Dedifferentiated amniotic fluid mesenchymal stem cell (primary cell): Measurements from ENCODE around the gene MTFR2.
"Not testable (repeated sequence)": the region's sequence is repeated elsewhere in the genome, so short reads cannot be mapped to it uniquely, and the experiment has no call there.

Experiments
- DNase-seq: peaks from one replicate; pipeline ENCODE4 v3.0.0-alpha.2; 2016; ENCODE audit errors: extremely low spot score

The MTFR2 gene

DNA sequence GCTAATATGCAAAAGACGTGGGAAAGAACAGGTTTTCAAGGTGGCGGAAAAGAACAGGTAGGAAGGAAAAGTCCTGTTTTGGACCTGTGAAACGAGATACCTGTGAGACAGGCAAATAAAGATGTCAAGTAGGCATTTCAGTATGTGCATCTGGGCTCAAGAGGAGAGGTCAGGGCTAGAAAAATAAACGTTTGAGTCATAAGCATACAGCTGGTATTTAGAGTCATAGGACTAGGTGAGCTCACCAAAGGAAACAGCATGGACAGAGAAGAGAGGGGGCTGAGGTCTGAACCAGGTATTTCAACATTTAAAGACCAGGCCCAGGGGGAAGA lies 14.9 kb downstream of the MTFR2 start:
- DNase-seq, result no peak

DNA sequence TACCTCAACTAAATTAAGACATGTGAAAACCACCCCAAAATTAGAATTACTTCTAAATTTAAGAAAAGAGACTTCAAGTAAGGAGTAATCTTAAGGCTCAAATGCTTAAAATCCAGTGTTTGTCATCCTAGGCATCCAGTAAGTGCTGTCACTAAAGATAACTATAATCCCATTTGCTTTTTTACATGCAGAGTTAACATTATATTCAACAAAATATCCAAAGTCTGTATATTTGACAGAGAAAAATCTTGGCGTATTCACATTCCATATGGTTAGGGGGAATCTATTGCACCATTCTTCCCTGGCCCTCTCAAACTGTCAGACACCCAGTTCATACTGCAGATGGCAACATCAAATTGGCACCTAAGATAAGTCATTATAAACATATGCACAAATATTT lies 17.4 kb downstream of the MTFR2 start:
- DNase-seq, result no peak

DNA sequence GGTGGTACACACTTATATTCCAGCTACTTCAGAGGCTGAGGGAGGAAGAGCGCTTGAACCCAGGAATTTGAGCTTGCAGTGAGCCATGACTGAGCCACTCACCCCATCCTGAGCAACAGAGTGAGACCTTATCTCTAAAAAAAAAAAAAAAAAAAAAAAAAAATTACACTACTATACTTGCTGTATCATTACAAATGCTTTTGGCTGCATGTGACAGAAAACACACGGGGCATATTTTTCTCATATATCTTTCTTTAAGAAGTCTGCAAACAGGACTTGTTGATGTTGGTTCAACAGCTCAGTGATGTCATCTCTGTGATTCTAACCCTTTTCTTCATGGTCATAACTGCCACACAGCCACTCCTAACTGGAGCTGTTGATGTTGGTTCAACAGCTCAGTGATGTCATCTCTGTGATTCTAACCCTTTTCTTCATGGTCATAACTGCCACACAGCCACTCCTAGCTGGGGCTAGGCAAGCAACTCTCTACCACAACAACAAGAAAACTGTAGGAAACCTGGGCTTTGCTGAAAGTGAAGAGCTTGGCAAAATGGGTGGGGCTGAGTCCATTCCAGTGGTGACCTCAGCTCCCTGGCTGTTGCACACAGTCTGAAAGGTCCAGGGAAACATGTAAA lies 19.8 kb downstream of the MTFR2 start:
- no peak for DNase-seq

DNA sequence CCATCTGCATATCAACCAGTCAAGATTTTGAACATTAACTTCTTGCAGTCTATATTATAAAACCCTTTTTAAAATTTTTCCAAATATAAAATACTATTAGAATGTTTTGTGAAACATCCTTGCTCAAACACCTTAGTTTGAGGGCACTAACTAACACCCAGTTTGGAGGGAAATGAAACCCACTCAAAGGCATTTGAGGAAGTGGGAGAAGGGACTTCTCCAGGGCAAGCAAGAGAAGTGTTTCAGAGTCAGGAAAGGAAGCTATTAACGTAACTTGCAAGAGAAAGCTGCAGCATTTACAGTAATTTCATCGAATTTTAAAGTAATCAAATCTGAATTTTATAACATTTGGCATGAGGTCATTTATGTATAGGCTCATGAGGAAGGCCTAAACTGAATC lies 21.3 kb downstream of the MTFR2 start:
- no peak for DNase-seq

DNA sequence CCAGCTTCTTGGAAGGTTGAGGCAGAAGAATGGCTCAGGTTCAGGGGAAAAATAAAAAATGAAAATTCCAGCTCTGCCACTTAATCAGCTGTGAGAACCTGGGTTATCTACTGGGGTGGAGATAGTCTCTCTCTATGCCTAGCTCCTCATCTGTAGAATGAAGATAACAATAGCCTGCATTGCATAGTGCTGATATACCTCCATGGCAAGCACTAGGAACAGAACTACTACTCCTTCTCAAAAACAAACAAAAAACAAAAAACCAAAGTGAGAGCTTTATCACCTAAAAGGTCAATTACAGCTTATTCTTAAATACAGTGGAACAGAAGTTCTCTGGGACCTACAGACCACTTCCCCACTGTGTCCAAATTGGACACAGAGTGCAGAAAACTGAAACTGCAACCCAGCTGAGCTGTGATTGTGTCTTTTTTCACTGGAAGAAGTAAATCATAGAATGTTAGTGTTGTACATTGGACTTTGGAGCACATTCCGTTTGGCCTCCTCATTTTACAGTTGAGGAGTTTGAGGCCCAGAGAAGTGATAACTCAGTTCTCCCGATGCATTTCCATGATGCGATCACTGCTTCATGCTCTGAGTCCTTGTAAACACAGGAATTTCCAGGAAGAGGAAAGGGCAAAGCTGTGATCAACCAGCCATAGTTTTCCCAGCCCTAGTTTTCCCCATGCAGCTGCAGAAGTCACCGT lies 23.3 kb downstream of the MTFR2 start:
- no peak for DNase-seq

DNA sequence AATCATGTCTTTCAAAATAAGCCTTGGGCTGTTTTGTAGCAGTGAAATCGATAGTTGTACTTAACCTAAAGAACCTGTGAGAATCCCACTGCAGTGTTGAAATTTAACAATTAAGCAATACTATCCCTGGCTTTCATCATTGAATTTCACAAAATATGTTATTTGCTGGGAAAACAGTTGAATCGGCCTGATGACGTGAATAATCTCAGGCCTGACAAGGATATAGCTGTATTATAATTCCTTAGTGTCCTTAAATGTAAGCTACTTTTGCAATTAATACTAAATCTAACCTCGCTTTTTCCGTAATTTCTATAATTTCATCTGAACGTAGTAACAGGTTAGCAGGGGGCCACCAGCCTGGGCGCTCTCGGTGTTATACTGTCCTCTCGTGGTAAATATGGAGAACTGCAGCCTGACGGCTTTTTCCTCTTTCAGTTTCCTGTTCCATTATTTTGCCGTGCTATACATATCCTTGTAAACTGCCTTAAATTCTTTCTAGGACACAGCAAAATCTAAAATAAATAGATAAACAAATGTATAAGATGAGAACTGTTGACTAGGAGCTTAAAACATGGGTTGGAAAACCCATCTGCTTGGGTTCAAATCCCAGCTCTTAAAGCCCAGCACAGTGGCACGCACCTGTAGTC lies 24.0 kb downstream of the MTFR2 start:
- peak; percentile 47 for DNase-seq

DNA sequence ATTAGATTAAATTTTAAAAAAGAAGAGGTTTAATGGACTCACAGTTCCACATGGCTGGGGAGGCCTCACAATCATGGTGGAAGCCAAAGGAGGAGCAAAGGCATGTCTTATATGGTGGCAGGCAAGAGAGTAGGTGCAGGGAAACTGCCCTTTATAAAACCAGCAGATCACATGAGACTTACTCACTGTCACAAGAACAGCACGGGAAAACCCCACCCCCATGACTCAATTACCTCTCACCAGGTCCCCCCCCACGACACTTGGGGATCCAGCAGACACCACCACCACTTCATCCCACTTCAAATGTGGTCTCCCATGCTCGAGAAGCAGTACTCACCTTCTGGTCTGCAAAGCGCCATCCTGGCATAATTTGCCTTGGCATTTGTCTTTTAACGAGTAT lies 24.6 kb downstream of the MTFR2 start:
- DNase-seq, result no peak

DNA sequence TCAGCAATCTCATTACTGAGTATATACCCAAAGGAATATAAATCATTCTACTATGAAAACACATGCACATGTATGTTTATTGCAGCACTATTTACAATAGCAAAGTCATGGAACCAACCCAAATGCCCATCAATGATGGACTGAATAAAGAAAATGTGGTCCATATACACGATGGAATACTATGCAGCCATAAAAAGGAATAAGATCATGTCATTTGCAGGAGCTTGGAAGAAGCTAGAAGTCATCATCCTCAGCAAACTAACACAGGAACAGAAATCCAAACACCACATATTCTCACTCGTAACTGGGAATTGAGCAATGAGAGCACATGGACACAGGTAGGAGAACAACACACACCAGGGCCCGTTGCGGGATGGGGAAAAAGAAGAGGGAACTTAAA lies 25.1 kb downstream of the MTFR2 start:
- DNase-seq, result not testable (repeated sequence)

DNA sequence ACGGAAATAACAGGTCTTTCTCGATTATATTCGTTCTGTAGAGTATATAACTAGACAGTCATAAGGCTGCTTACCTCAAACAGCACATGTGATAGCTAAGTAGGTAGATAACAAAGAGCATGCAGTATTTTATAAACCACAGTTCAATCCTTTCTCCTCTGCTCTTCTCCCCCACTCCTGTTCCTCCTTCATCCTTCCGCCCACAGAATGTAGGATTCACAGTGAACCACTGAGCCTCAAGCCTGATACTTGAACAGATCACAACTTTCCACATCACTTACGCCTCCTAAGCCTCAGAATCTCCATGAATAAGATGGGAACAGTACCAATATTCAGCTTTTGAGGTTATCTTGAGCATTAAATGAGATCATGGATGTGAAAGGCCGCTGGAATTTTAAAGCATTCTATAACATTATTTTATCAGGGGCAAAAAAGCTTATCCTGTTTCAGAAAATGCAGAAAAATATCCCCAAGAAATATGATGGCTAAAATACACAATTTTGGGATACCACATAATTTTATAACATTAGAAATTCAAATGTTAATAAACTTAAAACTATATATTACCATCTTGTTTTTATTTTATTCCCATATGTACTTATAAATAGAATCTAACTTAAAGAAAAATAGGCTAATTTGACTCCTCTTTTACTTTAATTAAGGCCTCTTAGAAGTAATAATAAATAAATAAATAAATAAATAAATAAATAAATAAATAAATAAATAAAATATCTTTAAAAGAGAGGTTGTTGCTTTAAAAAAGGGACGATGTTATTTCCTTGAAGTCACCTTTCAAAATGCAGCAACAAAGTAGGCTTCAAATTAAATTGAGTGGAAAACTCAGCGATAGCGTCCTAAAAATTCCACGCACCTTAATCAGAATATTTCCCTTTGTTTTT lies 33.4 kb downstream of the MTFR2 start:
- DNase-seq, result no peak

DNA sequence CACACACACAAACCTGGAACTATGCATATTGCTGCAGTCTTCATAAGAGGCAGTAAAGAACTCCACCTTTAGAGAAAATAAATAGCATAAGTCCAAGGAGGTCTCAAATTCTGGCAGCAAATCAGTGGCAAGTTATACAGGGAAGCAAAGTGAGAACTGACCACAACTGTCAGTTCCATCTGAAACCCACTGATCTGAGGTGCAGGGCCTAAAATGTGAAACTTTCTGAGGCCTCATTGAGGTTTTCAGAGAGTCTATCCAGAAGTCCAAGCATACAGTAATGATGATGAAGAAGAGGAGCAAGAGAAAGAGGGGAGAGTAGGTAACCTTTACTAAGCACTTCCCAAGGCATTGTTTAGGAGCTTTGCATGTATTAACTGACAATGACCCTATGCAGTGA lies 36.3 kb downstream of the MTFR2 start:
- no peak for DNase-seq

DNA sequence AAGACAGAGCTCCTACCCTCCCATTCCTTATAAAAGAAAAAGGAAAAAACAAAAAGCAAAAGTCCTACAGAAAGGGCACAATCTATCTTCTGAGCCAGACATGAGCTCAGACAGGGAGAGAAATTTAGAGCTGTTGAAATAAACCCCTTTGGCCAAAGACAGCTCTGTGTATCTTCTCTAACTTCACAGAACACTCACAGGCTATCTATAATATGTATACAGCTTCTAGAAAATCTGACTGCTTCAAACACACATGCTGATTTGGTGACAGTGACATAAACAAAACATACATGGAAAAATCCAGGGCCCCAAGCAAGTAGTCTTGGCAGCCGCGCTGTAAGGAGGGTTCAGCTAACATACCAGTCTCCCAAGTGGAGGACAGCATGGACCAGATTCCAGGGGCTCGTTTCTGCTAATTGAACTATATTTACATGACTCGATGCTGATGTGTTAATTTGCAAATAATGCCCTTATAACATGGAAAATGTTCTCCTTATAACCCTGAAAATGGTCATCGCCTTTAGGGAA lies 37.0 kb downstream of the MTFR2 start:
- no peak for DNase-seq

DNA sequence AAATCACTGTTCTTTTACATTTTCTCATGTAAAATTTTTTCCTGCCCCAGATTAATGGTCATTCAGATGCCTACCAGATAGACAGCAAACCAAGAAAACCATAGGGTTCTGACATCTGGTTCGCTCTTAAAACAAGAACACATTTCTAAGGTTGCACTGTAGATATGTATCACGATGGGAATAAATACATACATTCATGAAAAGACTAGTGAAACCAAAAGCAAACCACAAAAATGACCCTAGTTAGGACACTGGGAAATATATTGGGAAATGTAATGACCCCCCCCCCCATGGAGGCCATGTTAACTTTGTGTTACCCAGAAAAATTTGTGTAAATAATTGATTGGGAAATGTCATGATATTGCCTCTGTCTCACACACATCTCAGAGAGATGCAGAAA lies 37.5 kb downstream of the MTFR2 start:
- DNase-seq, result no peak

DNA sequence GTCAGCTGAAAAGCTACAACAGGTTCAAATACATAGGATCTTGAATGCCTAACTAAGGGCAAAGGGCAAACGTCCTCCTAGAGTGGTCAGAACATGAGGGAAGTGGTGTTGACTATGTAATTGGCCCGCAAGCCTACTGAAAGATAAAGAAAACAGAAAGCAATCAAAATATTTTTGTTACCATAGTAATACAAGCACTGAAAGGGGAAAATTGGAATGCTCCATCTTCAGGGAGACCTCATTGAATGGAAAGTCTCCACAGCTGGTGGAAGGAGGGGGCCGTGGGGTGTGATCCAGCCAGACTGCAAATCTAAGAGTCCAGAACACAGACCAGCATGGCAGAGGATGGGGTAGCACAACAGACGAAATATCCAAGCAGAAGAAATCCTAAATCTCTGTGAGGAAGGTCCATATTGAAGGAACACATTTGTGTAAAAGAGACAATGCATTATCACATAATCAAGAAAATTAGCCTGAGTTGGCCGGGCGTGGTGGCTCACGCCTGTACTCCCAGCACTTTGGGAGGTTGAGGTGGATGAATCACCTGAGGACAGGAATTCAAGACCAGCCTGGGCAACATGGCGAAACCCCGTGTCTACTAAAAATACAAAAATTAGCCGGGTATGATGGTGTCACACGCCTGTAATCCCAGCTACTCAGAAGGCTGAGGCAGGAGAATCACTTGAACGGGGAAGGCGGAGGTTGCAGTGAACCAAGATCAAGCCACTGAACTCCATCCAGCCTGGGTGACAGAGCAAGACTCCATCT lies 39.5 kb downstream of the MTFR2 start:
- DNase-seq, result no peak

DNA sequence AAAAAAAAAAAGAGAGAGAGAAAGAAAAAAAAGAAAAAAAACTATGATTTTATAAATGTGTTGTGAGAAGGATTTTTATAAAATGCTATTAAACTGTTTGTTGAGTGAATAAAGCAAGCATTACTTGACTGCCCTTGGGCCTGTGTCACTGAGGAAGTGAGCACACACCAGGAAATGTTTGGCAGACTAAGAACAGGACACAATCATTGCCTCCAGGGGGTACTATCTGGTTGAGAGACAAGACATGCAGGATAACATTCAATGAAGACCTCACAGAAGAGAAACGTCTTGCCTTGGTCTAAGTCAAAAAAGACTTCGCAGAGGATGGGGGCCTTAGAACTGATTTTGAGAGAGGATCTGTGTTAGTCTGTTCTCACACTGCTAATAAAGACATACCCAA lies 40.6 kb downstream of the MTFR2 start:
- DNase-seq, result no peak

DNA sequence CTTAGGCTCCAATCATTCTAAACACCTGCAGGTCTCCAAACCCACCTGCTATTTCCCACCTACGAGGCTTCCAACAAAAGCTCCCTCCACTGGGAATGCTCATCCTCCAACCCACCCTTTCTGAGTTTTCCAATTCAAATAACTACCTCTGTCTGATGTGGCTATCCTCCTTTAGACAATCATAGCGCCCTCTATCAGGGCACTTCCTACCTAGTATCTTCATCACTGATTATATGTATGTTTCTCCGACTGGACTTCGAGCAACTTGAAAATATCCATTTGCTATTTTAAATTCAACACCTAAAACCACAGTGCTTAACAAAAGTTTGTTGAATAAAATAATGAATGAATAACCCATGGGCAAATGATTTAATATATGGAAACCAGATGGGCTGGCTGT lies 41.3 kb downstream of the MTFR2 start:
- no peak for DNase-seq

DNA sequence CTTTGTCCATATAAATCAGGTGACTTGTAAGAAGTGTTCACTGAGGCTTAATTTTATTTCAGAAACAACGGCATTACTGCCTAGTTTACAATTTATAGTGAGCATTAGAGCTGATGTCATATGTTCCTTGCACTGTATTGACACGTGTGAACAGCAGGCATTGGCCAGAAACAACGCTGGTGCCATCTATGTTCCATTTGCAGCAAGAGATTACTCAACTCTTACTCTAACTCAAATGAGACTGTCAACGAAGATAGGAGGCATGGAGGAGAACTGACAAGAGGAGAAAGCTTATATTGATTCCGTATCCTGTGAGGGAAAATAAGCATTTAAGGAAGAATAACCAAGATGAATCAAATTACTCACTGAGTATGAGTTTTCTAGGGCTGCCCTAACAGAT lies 48.4 kb downstream of the MTFR2 start:
- DNase-seq, result no peak

DNA sequence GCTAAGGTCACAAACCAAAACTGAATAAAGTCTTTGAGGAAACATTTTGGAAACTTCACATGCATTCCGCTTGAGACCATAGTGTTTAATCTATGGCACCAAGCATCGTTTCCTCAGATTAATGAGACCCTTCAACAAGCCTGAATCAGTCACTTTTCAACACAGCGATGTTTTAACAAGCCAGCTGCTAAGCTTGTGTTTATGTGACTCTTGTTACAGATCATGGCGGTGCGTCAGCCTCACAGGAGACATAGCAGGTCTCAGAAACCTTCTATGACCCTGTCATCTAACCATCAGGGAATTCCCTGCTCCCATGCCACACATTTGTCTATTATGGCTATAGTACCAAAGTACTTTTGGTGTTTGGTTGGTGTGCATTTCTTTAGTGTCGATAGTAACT lies 57.2 kb downstream of the MTFR2 start:
- no peak for DNase-seq

DNA sequence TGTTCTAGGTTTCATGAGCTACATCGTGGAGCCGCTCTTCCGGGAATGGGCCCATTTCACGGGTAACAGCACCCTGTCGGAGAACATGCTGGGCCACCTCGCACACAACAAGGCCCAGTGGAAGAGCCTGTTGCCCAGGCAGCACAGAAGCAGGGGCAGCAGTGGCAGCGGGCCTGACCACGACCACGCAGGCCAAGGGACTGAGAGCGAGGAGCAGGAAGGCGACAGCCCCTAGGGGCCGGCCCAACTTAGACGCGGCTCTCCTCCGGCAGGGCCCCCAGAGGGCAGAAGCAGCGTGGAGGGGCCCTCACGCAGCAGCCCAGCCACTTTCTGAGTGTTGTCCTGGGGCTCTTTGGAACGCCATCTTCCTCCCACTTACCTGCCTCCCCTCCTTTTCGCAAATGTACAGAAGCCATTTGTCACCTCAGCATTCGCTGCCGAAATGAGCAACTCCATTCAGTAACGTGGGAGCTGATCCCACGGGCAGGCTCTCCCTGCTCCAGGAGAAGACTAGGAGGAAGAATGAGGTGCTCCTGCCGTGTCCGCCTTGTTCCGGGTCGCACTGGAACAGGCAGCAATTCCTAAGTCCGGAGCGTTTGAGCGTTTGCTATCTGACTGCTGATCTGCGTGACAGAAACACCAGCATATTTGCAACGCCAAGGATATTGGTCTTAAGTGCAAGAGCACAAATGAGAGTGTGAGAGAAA lies 58.4 kb downstream of the MTFR2 start:
- DNase-seq, result no peak

DNA sequence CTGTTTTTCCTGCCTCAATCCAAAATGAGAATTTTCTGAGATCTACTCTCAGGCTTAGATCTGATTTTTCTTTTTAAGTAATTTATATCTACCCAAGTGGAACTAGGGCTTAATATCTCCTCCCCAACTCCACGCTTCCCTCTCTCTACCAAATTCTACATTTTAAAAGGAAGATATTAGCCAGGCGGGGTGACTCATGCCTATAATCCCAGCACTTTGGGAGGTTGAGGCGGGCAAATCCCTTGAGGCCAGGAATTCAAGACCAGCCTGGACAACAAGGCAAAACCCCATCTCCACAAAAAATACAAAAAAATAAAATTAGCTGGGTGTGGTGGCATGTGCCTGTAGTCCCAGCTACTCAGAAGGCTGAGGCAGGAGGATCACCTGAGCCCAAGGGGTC lies 61.0 kb downstream of the MTFR2 start:
- DNase-seq, result no peak

DNA sequence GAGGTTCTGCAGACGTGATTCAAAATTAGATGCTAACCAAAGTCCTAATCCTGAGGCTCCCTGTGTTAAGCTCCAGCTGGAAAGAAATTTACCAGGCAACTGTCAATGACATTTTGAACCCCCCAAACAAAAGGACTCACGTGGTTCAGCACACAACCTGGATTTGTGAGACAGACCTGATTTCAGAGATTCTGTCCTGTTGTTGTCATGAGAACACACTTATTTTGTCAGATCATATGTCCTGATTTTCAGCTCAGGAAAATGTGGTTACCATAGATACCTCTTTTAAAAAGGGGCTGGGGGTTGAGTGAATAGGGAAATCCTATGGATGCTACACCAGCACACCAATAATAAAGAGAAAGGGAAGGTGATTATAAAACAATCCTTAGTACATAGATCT lies 61.6 kb downstream of the MTFR2 start:
- DNase-seq, result no peak

DNA sequence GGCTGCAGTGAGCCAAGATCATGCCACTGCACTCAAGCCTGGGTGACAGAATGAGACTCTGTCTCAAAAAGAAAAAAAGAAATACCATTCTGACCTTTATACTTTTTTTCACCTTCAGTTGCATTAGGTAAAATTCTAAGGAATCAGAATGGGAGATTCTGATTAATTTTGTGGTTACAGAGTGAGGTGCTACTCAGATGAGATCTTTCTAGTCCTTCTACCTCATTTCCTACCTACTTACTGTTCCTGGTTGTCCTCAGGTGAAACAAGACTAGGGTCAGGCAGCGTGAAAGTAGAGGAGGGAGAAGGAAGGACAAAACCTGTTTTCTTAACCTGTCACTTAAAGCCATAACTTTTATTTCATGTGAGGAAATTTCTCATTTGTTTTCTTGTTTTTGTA lies 63.7 kb downstream of the MTFR2 start:
- DNase-seq, result no peak
